MM.1S (cell line): ENCODE results near the gene MARCKS.

Experiments
- CTCF ChIP-seq: fragments of 300-600 bp; sonication (generic); IDR thresholded peaks from 2 replicates; pipeline ENCODE4 v1.5.1; 2016; ENCODE audit warnings: antibody characterized with exemption, low read length, mixed read lengths
- EZH2 ChIP-seq: fragments of 300-600 bp; sonication (generic); optimal IDR thresholded peaks from 2 replicates; pipeline ENCODE3; 2017; ENCODE audit warnings: low read depth, mild to moderate bottlenecking, antibody characterized with exemption, low read length, mixed read lengths
- EZH2phosphoT487 ChIP-seq: fragments of 300-600 bp; sonication (generic); IDR thresholded peaks from 2 replicates; pipeline ENCODE4 v1.6.1; 2018; ENCODE audit warnings: antibody characterized with exemption, low read length

GRCh38 chr6:113842165-113842564 is 15.0 kb upstream of the MARCKS start:
- no peak for TF ChIP-seq EZH2
- no peak for TF ChIP-seq CTCF
- TF ChIP-seq EZH2phosphoT487 = no peak
